Ishikawa (cell line): ENCODE results near the gene LAMB1.

Source experiments
- CEBPB ChIP-seq: IDR thresholded peaks from 2 replicates; pipeline ENCODE4 v1.6.1; 2012
- CREB1 ChIP-seq: IDR thresholded peaks from 2 replicates; pipeline ENCODE4 v1.6.1; 2012; ENCODE audit warnings: low read depth
- EGR1 ChIP-seq: IDR thresholded peaks from 2 replicates; pipeline ENCODE4 v1.6.1; 2012
- EP300 ChIP-seq: IDR thresholded peaks from 2 replicates; pipeline ENCODE4 v1.6.1; 2012; ENCODE audit warnings: borderline replicate concordance
- FOXM1 ChIP-seq: IDR thresholded peaks from 2 replicates; pipeline ENCODE4 v1.6.1; 2012; ENCODE audit warnings: low read depth, borderline replicate concordance
- MAX ChIP-seq: IDR thresholded peaks from 2 replicates; pipeline ENCODE4 v1.6.1; 2012
- NFIC ChIP-seq: IDR thresholded peaks from 2 replicates; pipeline ENCODE4 v1.6.1; 2012
- RAD21 ChIP-seq: IDR thresholded peaks from 2 replicates; pipeline ENCODE4 v1.6.1; 2012; ENCODE audit warnings: low read depth
- REST ChIP-seq: IDR thresholded peaks from 2 replicates; pipeline ENCODE4 v1.6.1; 2012; ENCODE audit warnings: low read depth, mild to moderate bottlenecking
- TAF1 ChIP-seq: IDR thresholded peaks from 2 replicates; pipeline ENCODE4 v1.6.1; 2012; ENCODE audit warnings: low read depth, mild to moderate bottlenecking
- TCF12 ChIP-seq: IDR thresholded peaks from 2 replicates; pipeline ENCODE4 v1.6.1; 2012; ENCODE audit warnings: low read depth
- TEAD4 ChIP-seq: IDR thresholded peaks from 2 replicates; pipeline ENCODE4 v1.6.1; 2012
- USF1 ChIP-seq: IDR thresholded peaks from 2 replicates; pipeline ENCODE4 v1.6.1; 2012
- YY1 ChIP-seq: IDR thresholded peaks from 2 replicates; pipeline ENCODE4 v1.6.1; 2012; ENCODE audit warnings: low read depth
- ZBTB7A ChIP-seq: IDR thresholded peaks from 2 replicates; pipeline ENCODE4 v1.6.1; 2012; ENCODE audit warnings: low read depth

LAMB1 gene

GRCh38 chr7:107946451-107946850 lies 56.5 kb downstream of the LAMB1 start:
- TF ChIP-seq REST, result no peak
- TF ChIP-seq RAD21, result no peak
- no peak for TF ChIP-seq USF1
- TF ChIP-seq NFIC, result no peak
- TF ChIP-seq MAX, result no peak
- TF ChIP-seq TCF12, result no peak
- no peak for TF ChIP-seq FOXM1
- TF ChIP-seq EP300, result no peak
- TF ChIP-seq TEAD4, result no peak
- TF ChIP-seq EGR1, result no peak
- TF ChIP-seq YY1, result no peak
- TF ChIP-seq CEBPB, result no peak
- TF ChIP-seq TAF1, result no peak
- TF ChIP-seq CREB1, result no peak
- no peak for TF ChIP-seq ZBTB7A

GRCh38 chr7:107945332-107945731 lies 57.6 kb downstream of the LAMB1 start:
- TF ChIP-seq CEBPB (no peak), CREB1 (no peak), TCF12 (no peak), YY1 (no peak)

GRCh38 chr7:107944411-107945169 lies 58.4 kb downstream of the LAMB1 start:
- no peak for TF ChIP-seq TEAD4
- no peak for TF ChIP-seq RAD21
- no peak for TF ChIP-seq CREB1
- no peak for TF ChIP-seq FOXM1
- TF ChIP-seq TAF1, result no peak
- TF ChIP-seq ZBTB7A, result no peak
- TF ChIP-seq REST, result no peak
- no peak for TF ChIP-seq EP300
- no peak for TF ChIP-seq YY1
- TF ChIP-seq USF1, result no peak
- no peak for TF ChIP-seq MAX
- TF ChIP-seq NFIC, result no peak
- no peak for TF ChIP-seq EGR1
- no peak for TF ChIP-seq CEBPB
- TF ChIP-seq TCF12, result no peak

- no peak for TF ChIP-seq ZBTB7A
- no peak for TF ChIP-seq YY1
- TF ChIP-seq RAD21, result no peak
- TF ChIP-seq EP300, result no peak
- no peak for TF ChIP-seq TAF1
- no peak for TF ChIP-seq TEAD4
- TF ChIP-seq NFIC, result no peak
- TF ChIP-seq EGR1, result no peak
- TF ChIP-seq REST, result no peak
- TF ChIP-seq CEBPB, result no peak
- TF ChIP-seq FOXM1, result no peak
Observed at GRCh38 chr7:107943018-107943417, 59.9 kb downstream of the LAMB1 start.
